SIG-M5 treated with dmso at 0.1 percent for 504 hours (cell line): ENCODE data around the gene CPSF3.

Source experiments
- DNase-seq: peaks from one replicate; lab custom pipeline; 2025; ENCODE audit not compliant: unreplicated experiment; lab: John Stamatoyannopoulos, UW

CPSF3 gene

DNA sequence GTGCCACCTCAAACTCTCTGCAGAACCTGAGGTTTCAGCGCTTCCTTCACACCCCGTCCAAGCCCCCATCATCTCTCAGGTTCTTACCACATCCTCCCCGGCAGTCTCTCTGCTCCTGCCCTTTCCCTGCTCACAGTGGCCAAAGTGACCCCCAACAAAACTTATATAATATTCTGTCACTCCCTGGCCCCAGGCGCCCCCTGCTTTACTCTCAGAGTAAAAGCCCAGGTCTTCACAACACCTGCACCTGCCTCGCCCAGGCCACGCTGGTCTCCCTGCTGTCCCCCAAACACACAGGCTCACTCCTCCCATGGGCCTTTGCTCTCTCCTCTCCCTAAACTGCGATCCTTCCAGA is 6.5 kb upstream of the CPSF3 start:
- DNase-seq = no peak

DNA sequence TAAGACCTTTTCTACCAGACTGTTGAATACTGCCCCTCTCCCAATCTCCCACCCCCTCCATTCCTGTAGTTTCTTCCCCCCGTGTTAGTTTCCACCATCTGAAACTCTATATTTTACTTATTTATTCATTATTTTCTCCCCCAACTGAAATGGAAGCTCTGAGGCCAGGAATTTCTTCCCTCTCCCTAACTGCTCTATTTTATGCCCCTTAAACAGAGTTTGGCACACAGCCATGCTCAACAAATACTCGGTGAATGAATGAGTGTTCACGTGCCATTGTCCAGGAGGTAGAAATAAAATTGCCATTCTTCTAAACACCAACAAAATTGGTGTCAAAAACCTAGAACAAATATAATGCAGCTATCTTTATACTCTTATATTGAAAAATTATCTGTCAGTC is 5.7 kb upstream of the CPSF3 start:
- DNase-seq = no peak

- DNase-seq = no peak
These were observed 4.7 kb upstream of the CPSF3 start for GRCh38 chr2:9418746-9419145.

- DNase-seq = no peak
These were observed 3.9 kb upstream of the CPSF3 start for GRCh38 chr2:9419541-9419940.

- DNase-seq = no peak
These were observed 3.0 kb upstream of the CPSF3 start for GRCh38 chr2:9420495-9420894.

- peak; percentile 57 for DNase-seq
These were observed 944 bp upstream of the CPSF3 start for GRCh38 chr2:9422321-9423099.

DNA sequence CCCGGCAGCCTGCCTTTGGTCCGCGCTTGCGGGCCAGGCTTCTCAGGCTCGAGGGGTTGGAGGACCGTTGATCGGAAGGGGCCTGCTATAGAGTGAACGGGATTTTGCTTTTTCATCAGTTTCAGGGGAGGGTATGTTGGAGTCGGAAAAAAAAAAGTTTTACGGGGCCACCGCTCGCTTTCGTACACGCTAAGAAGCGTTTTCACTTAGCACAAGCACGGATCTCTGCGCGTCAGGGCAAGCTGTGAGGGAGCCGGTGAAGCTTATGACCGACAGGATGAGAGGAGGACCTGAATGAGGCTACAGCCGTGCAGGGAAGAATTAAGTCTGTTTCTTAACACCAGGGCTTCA is 443 bp downstream of the CPSF3 start:
- DNase-seq = no peak

DNA sequence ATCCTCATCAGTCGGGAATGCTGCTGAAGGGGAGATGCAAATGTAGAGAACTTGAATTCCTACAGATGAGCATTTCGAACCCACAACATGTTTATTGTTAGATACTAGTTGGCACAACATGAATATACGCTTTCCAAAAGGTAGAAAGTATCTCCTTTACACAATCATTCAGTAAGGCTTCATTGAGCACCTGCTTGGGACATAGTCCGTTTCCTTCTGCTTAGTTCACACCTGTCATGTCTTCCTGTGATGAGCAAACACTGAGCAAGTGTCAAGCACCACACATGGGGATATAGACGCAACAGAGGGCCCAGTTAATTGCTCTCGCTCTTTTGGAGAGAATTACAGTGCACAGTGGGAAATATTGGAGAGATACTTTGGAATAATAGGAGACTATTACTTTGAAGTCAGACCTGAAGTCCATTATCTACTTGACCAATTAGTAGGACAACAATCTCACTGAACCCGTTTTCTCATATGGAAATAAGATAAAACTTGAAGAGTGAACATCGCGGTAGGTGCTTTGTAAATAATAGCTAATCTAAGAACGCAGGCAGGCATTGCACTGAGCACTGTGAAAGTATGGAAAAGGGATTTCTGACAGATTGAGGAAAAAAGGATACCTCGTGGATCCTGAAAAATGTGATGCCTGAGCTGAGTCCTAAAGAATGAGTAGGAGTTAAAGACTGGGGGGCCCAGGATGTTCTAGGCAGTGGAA is 1.2 kb downstream of the CPSF3 start:
- DNase-seq = no peak

GRCh38 chr2:9428965-9429577 is 5.6 kb downstream of the CPSF3 start:
- no peak for DNase-seq

DNA sequence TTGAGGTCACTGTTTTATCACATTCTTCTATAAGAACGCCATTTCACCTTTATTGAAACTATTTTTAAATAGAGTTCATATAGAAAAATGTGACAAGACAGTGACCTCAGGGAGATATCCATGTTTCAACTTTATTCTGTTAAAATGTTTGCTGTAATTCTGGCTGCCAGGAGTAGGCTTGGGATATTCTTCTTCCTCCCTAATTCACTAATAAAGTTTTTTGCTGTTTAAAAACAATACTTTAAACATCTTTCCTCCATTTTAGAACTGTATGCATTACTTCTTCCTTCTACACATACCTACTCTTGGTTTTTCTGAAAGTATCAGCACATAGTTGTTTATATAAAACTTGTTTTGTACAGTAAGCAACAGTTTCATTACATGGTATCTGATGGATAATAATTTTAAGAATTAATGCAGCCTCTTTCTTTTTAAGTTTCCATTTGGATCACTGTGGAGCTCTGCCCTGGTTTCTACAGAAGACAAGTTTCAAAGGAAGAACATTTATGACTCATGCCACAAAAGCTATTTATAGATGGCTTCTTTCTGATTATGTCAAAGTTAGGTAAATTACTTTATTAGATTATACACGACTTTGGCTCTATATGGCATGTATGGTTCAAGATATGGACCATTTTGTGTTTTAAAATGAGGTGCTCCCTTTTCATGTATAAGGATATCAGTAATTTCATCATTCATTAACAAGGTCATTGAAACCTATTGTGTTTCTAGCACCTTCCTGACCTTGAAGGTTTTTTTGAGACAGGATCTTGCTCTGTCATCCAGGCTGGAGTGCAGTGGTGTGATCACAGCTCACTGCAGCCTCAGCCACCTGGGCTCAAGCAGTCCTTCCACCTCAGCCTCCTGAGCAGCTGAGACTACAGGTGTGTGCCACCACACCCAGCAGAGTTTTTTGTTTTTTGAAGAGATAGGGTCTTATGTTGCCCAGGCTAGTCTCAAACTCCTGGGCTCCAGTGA is 7.2 kb downstream of the CPSF3 start:
- DNase-seq = no peak

DNA sequence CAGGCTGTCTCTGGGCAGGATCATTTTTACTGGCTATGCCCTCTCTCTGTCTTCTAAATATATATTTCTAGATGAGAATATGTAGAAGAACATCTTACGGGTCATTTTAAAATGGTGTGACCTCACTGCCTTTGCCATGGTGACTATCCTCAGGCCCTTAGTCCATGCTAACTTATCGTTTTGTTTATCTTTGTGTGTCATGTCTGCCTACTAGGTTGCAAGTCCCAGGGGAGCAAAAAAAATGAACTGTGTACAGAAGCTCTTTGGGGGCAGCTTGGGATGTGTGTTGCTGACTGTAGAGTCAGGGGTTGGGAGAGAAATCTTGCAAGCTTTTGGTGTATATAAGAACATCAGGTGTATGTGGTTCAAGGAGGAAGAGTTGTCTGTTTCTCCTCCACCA is 11.0 kb downstream of the CPSF3 start:
- DNase-seq = no peak

GRCh38 chr2:9439536-9439935 is 16.1 kb downstream of the CPSF3 start:
- no peak for DNase-seq

- no peak for DNase-seq
These were observed 16.7 kb downstream of the CPSF3 start for GRCh38 chr2:9440058-9440727.

- DNase-seq = no peak
These were observed 18.1 kb downstream of the CPSF3 start for GRCh38 chr2:9441556-9441955.

- DNase-seq = no peak
These were observed 20.1 kb downstream of the CPSF3 start for GRCh38 chr2:9443526-9443925.

DNA sequence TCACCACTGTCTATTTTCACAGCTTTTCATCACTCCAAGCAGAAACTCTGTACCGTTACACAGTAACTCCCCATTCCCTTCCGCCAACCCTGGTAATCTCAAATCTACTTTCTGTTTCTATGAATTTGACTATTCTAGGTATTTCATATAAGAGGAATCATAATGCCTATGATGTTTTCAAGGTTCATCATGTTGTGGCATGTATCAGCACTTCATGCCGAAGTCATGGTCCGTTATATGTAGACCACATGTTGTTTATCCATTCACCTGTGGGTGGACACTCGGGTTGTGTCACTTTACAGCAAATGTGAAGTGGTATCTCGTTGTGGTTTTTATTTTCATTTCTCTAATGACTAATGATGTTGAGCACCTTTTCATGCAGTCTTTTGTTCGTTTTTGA is 21.6 kb downstream of the CPSF3 start:
- no peak for DNase-seq

GRCh38 chr2:9451231-9451630 is 27.8 kb downstream of the CPSF3 start:
- DNase-seq = no peak

DNA sequence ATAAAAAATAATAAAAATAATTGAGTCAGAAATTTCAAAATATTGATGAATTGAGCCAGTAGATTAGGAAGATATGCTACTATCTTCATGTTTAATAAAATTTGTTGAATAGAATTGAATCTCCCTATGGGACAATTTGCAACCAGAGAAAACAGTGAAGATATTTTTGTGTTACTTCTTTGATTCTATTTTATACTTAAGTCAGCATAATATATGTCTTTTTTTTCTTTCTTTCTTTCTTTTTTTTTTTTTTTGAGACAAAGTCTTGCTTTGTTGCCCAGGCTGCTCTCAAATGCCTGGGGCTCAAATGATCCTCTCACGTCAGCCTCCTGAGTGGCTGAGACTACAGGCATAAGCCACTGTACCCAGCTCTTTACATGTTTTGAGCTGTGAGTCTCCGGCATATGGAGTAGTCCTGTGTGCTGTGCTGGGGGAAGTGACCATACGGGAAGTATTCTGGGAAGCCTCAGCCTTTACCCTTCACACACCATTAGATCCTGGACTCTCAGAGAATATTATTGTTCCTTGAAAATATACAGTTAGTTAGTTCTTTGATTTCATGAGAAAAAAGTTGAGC is 37.1 kb downstream of the CPSF3 start:
- no peak for DNase-seq

DNA sequence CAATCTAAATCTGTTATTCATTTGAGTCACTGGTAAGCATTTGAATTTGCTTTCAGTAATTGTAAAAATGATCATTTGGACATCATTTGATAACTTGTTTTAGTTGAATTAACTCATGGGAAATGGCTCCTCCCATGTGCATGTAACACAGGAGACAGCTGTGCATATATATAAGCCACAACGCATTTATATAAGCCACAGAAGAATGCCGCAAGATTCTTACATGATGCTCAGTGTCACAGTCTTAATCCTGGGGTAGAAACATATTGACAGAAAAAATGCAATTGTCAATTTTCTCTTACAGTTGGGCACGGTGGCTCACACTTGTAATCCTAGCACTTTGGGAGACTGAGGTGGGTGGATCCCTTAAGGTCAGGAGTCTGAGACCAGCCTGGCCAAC is 37.6 kb downstream of the CPSF3 start:
- no peak for DNase-seq

- no peak for DNase-seq
These were observed 38.9 kb downstream of the CPSF3 start for GRCh38 chr2:9462313-9462712.
